Kidney epithelial cell (primary cell): ENCODE measurements around the gene PRIMPOL. TPM values are rescaled to one million over a fixed set of nuclear protein-coding genes. Genes with fewer than 3 reads are reported as not detected.

Experiments
- DNase-seq: peaks from one replicate; pipeline ENCODE4 v3.0.0-alpha.2; 2010; ENCODE audit warnings: low read depth
- H3K27me3 ChIP-seq: 2 replicates; pipeline ENCODE4 v1.6.0; 2011; ENCODE audit warnings: low read length; ENCODE audit not compliant: control insufficient read depth, insufficient read depth
- H3K36me3 ChIP-seq: 2 replicates; pipeline ENCODE4 v1.5.1; 2011; ENCODE audit warnings: low read length; ENCODE audit not compliant: control insufficient read depth, insufficient read depth
- H3K4me3 ChIP-seq: 2 replicates; pipeline ENCODE4 v1.5.1; 2011; ENCODE audit warnings: low read depth, mild to moderate bottlenecking, control low read depth, low read length
- CTCF ChIP-seq: IDR thresholded peaks from 2 replicates; pipeline ENCODE4 v1.5.1; 2011; ENCODE audit warnings: mild to moderate bottlenecking, moderate library complexity, low read length, control low read depth, inconsistent platforms; ENCODE audit not compliant: insufficient read depth, poor library complexity, severe bottlenecking
- total RNA-seq: library from RNA; depleted of rRNA; stranded (reverse); fragments of >200 nt; gene quantifications from 2 replicates; pipeline ENCODE4 v1.2.3, GENCODE V29; 2015

Gene PRIMPOL
- total RNA-seq, 1 donor from 2014 or later = 12.3 TPM

DNA sequence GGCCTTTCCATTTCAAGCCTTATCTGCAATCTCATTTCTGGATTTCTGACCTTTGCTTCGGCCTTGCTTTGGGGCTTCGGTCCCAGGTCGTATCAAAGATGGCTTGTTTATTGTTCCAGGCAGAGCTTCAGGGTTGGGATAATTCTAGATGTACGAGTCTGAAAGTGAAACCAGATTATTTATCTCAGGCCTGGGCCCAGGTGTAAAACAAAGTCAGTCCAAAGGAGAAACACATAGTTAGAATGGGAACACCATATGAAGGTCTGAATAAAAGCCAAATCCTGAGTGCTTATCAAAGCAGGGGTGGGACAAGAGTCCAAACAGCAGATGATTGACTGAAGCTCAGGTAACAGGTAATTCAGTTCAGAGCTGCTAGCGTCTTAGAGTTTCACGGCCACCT, 17.1 kb downstream of the PRIMPOL start:
- Histone ChIP-seq H3K4me3 (no peak overlapping the region), H3K36me3 (peaks cover 1% of the 10 kb centered on the region), H3K27me3 (no peaks in the 10 kb centered on the region)
- no peak for TF ChIP-seq CTCF
- no peak for DNase-seq

GRCh38 chr4:184668096-184668495, 18.6 kb downstream of the PRIMPOL start:
- no peak for DNase-seq
- no peak for TF ChIP-seq CTCF
- Histone ChIP-seq H3K27me3 (no peaks in the 10 kb centered on the region), H3K4me3 (no peak overlapping the region), H3K36me3 (peaks cover 1% of the 10 kb centered on the region)

DNA sequence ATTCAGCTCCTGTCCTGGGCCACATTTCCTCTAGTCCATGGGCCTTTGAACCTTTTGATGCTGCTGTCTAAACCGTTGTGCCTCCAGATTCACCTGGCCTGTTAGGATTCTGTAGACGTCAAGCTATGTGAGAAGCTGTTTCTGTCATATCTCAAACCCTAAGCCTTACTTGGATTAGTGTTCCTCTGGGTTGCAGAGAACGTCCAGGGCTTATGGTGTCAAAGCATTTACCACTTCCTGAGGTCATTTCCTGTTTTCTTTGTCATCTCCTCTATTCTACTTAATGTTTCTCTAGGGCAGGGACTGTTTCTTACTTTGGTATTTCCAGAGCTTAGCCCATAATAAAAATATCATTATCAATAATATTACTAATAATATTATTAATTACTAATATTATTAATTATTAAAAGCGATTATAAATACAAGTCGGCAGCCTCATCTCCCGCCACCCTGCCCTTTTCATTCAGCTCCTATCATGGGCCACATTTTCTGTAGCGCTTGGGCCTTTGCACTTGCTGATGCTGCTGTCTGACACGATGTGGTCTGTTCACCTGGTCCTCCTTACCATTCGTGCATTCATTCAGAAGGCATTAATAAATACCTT, 19.1 kb downstream of the PRIMPOL start:
- no peak for TF ChIP-seq CTCF
- no peak for DNase-seq

GRCh38 chr4:184669251-184669650, 19.7 kb downstream of the PRIMPOL start:
- TF ChIP-seq CTCF = no peak
- Histone ChIP-seq H3K4me3 (no peak overlapping the region), H3K27me3 (no peaks in the 10 kb centered on the region), H3K36me3 (peaks cover 3% of the 10 kb centered on the region)
- DNase-seq = no peak

More for the DNA sequence above, 19.1 kb downstream of the PRIMPOL start:
- H3K4me3 ChIP-seq = no peak overlapping the region
- H3K27me3 ChIP-seq = no peaks in the 10 kb centered on the region
- peaks cover 2% of the 10 kb centered on the region for H3K36me3 ChIP-seq

- H3K36me3 ChIP-seq = peaks cover 3% of the 10 kb centered on the region
- H3K4me3 ChIP-seq = no peak overlapping the region
- no peak for TF ChIP-seq CTCF
- DNase-seq = no peak
- no peaks in the 10 kb centered on the region for H3K27me3 ChIP-seq
Observed at GRCh38 chr4:184671101-184671500, 21.6 kb downstream of the PRIMPOL start.

- DNase-seq = no peak
- Histone ChIP-seq H3K36me3 (peaks cover 1% of the 10 kb centered on the region), H3K27me3 (no peaks in the 10 kb centered on the region), H3K4me3 (no peak overlapping the region)
- TF ChIP-seq CTCF = no peak
Observed at GRCh38 chr4:184672741-184673140, 23.2 kb downstream of the PRIMPOL start.
